Measurements from ENCODE around the gene PADI6. TPM values are rescaled to one million over a fixed set of nuclear protein-coding genes. Genes with fewer than 3 reads are reported as not detected.

The PADI6 gene
- total and polyA plus RNA-seq, 9 of the 15 experiments (the other 6 are each of a cell fraction or from before 2014, with no cell fraction given) = not detected

GRCh38 chr1:17405898-17406759 is 34.1 kb downstream of the PADI6 start (continued):
- TF ChIP-seq ZBTB40 (IDR thresholded peaks at IDR 0.05) = no peak
- no peak for TF ChIP-seq ZBTB40 (CRISPR knock-in tag; IDR thresholded peaks at IDR 0.05)
- TF ChIP-seq ZBTB26 (CRISPR knock-in tag; IDR thresholded peaks at IDR 0.05) = 0 out of 2 replicates have a peak, but pooled peaks have one; percentile 4
- no peak for TF ChIP-seq PYGO2 (tag; IDR thresholded peaks at IDR 0.05)
- TF ChIP-seq ZNF197 (CRISPR knock-in tag; IDR thresholded peaks at IDR 0.05; ENCODE audit: low read depth) = no peak
- peak; percentile 59; the same call in 1 of the 2 replicates for TF ChIP-seq POLR2AphosphoS5 (IDR thresholded peaks at IDR 0.05; ENCODE audit: control insufficient read depth, insufficient read depth, low read depth, low read length)
- TF ChIP-seq MAFF (IDR thresholded peaks at IDR 0.05; ENCODE audit: low read length) = no peak
- TF ChIP-seq TAL1 (IDR thresholded peaks at IDR 0.05) = no peak
- 0 out of 2 replicates have a peak, but pooled peaks have one; percentile 11 for TF ChIP-seq BHLHE40 (IDR thresholded peaks at IDR 0.05; ENCODE audit: low read length)
- peak; percentile 60; the same call in 1 of the 2 replicates for TF ChIP-seq THAP7 (CRISPR knock-in tag; IDR thresholded peaks at IDR 0.05)
- TF ChIP-seq RBM22 (IDR thresholded peaks at IDR 0.05; ENCODE audit: low read depth, low read length, poor library complexity, severe bottlenecking) = peak; percentile 80
- peak; percentile 72 for TF ChIP-seq POLR2G (IDR thresholded peaks at IDR 0.05; ENCODE audit: low read depth, low read length)
- TF ChIP-seq SOX6 (IDR thresholded peaks at IDR 0.05) = 0 out of 2 replicates have a peak, but pooled peaks have one; percentile 34
- TF ChIP-seq GTF2B (IDR thresholded peaks at IDR 0.05; ENCODE audit: extremely low read depth, insufficient read length) = no peak
- no peak for TF ChIP-seq E2F3 (CRISPR knock-in tag; IDR thresholded peaks at IDR 0.05)
- no peak for TF ChIP-seq CBX2 (IDR thresholded peaks at IDR 0.05; ENCODE audit: insufficient read depth, low read length, poor library complexity, severe bottlenecking)
